ENCODE results near the gene FILIP1. TPM values are rescaled to one million over a fixed set of nuclear protein-coding genes. Genes with fewer than 3 reads are reported as not detected.
A peak's percentile ranks its signal among the peaks of the same experiment; 100 is the strongest.

FILIP1 gene
- 100 to 1,000 TPM in 1 of 2 donors, 10 to 100 TPM in 1; 78.2 to 117 TPM for total RNA-seq

- Histone ChIP-seq H3K4me1 (peaks cover 0 to 47% of the 10 kb centered on the region in 2 donors), H3K36me3 (no peaks in the 10 kb centered on the region), H3K27me3 (no peaks in the 10 kb centered on the region), H3K9me3 (no peaks in the 10 kb centered on the region), H3K4me3 (peak within 1 kb of the TSS; percentile 54 to 72), H3K27ac (peak within 1 kb of the TSS; percentile 94 to 96)
- peak; percentile 89 for DNase-seq (ENCODE audit: low spot score)
- no peak for TF ChIP-seq CTCF (IDR thresholded peaks at IDR 0.05)
Measured at GRCh38 chr6:75493400-75494064, at the start of gene FILIP1. FILIP1 (minus strand) TSS chr6:75493800; CDS start chr6:75414972, 78,828 bp downstream.

GRCh38 chr6:75543311-75543710, 49.7 kb upstream of the FILIP1 start:
- no peaks in the 10 kb centered on the region for H3K4me1 ChIP-seq
- H3K27ac ChIP-seq, result no peak overlapping the region

GRCh38 chr6:75539136-75539535, 45.5 kb upstream of the FILIP1 start:
- peaks cover 0 to 7% of the 10 kb centered on the region in 2 donors for H3K9me3 ChIP-seq
- no peaks in the 10 kb centered on the region for H3K36me3 ChIP-seq
- no peak overlapping the region for H3K4me3 ChIP-seq
- DNase-seq (ENCODE audit: low spot score), result no peak
- no peaks in the 10 kb centered on the region for H3K27me3 ChIP-seq
- H3K4me1 ChIP-seq, result no peaks in the 10 kb centered on the region
- no peak overlapping the region for H3K27ac ChIP-seq
- TF ChIP-seq CTCF (IDR thresholded peaks at IDR 0.05), result no peak

More at GRCh38 chr6:75543311-75543710, 49.7 kb upstream of the FILIP1 start:
- Histone ChIP-seq H3K9me3 (peaks cover 0 to 7% of the 10 kb centered on the region in 2 donors), H3K4me3 (no peak overlapping the region), H3K36me3 (no peaks in the 10 kb centered on the region), H3K27me3 (no peaks in the 10 kb centered on the region)
- DNase-seq (ENCODE audit: low spot score), result no peak
- no peak for TF ChIP-seq CTCF (IDR thresholded peaks at IDR 0.05)

- no peak for TF ChIP-seq CTCF (IDR thresholded peaks at IDR 0.05)
- H3K9me3 ChIP-seq, result no peaks in the 10 kb centered on the region
- H3K4me3 ChIP-seq, result no peak overlapping the region
- DNase-seq (ENCODE audit: low spot score), result no peak
- no peaks in the 10 kb centered on the region for H3K36me3 ChIP-seq
- H3K27ac ChIP-seq, result no peak overlapping the region
- no peaks in the 10 kb centered on the region for H3K4me1 ChIP-seq
- H3K27me3 ChIP-seq, result no peaks in the 10 kb centered on the region
Measured at GRCh38 chr6:75532521-75532920, 38.9 kb upstream of the FILIP1 start.

- no peak overlapping the region for H3K27ac ChIP-seq
- no peak for DNase-seq (ENCODE audit: low spot score)
- H3K4me3 ChIP-seq, result no peak overlapping the region
- H3K27me3 ChIP-seq, result no peaks in the 10 kb centered on the region
- no peak for TF ChIP-seq CTCF (IDR thresholded peaks at IDR 0.05)
- no peaks in the 10 kb centered on the region for H3K36me3 ChIP-seq
- H3K4me1 ChIP-seq, result no peaks in the 10 kb centered on the region
- H3K9me3 ChIP-seq, result no peaks in the 10 kb centered on the region
Measured at GRCh38 chr6:75531174-75531573, 37.6 kb upstream of the FILIP1 start.

GRCh38 chr6:75530696-75531095, 37.1 kb upstream of the FILIP1 start:
- no peak overlapping the region for H3K27ac ChIP-seq
- H3K9me3 ChIP-seq, result no peaks in the 10 kb centered on the region
- H3K4me1 ChIP-seq, result no peaks in the 10 kb centered on the region
- no peaks in the 10 kb centered on the region for H3K27me3 ChIP-seq
- no peaks in the 10 kb centered on the region for H3K36me3 ChIP-seq
- H3K4me3 ChIP-seq, result no peak overlapping the region
- no peak for DNase-seq (ENCODE audit: low spot score)
- TF ChIP-seq CTCF (IDR thresholded peaks at IDR 0.05), result no peak
